GM18505 (cell line): ENCODE measurements around the gene HOXA9.

Experiments used
- ATAC-seq: cut with Tn5 transposase; IDR thresholded peaks from one replicate; pipeline ENCODE4 v1.9.1; 2021; ENCODE audit not compliant: unreplicated experiment
- POLR2A ChIP-seq: IDR thresholded peaks from 4 replicates; pipeline ENCODE4 v1.6.1; 2011; ENCODE audit warnings: borderline replicate concordance; ENCODE audit not compliant: insufficient read depth, insufficient read length; ENCODE audit errors: extremely low read depth

Gene HOXA9

DNA sequence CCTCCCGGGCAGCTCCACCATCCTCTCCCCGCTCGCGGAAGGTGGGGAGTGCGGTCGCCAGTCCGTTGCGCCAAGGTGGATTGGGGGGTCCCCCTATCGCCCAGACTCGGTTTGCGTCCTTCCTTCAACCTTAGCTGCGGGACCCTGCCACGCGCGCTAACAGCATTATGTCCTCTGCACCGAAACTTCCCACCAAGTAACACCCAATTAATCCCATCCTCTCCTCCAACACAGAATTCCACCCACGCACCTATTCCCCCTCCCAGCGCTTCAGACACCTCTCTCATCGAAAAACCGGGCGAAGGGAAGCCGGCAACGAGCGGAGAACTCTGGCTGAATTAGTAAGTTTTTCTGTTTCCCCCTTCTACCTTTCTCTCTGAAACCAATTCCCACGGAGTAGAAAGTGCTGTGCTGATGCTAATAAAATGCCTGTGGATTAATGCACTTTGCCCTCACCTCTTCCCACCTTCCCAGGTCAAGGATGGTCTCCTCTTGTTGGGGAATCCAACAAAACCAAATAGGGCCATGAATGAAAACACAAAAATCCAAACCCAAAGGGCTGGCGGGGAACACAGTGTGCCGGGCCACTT, 13.9 kb downstream of the HOXA9 start:
- ATAC-seq = no peak
- TF ChIP-seq POLR2A = no peak

DNA sequence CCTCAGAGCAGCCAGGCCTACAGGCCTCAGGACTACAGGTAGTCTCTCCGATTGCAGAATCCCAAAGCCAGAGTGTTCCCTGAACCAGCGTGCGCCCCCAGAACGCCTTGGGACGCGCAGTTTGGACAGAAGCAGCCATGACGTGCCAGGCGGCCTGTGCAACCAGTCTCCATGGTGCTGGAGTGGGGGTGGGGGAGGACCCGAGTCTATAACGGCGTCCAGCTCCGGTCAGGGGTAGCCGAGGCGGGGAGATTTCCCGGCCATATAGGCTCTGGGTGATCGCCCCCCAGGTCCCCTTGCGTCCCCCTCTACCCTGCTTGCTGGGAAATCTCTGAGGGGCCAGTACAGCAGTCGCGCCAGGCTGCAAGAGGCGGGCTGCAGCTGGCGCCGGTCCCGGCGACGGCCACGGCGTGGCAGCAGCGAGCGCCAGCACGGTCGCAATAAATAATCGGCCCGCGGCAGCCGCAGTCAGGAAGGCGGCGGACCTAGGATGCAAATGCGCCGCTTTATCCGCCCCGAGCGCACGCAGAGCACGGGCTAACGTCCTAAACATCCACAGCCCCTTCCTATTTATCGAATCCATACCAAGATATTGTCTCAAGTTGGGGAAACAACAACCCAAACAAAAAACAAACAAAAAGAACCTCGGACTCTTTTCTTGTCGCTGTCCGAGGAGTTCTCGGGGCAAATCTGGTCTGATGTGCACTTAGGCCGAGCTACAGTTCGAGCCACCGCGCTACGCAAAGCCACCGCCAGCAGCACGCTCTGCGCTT, 14.6 kb downstream of the HOXA9 start:
- TF ChIP-seq POLR2A = no peak
- peak; percentile 74 for ATAC-seq

DNA sequence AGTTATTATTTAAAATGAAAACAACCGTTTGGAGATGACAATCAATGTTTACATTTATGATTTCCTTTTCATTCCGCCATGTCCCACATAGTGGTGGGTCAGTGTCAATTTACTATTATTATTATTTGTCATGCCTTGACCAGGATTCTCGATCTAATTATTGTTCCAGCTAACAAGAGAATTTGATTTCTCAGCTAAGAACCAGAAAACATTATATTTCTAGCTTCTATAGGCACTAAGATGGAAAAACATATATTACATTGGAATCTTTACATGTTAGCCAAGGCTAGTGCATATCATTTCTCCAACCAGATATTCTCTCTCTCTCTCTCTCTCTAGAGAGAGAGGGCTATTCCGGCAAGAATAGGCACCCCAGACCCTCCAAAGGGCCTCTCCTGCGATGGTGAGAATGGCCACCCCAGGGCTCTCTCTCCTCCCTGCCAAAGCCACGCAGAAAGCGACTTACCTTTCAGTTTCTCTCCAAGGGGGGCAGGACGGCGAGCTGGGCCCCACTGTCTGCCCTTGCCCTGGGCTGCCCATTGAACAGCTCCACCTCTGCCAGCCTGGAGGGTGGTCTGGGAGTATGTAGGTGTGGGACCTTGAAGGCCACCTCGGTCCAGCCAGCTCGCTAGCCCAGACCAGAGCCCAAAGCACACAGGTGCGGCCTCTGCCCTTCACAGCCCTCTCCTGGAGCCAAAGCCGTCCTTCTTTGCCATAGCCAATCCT, 15.3 kb downstream of the HOXA9 start:
- ATAC-seq = peak; percentile 10
- no peak for TF ChIP-seq POLR2A

DNA sequence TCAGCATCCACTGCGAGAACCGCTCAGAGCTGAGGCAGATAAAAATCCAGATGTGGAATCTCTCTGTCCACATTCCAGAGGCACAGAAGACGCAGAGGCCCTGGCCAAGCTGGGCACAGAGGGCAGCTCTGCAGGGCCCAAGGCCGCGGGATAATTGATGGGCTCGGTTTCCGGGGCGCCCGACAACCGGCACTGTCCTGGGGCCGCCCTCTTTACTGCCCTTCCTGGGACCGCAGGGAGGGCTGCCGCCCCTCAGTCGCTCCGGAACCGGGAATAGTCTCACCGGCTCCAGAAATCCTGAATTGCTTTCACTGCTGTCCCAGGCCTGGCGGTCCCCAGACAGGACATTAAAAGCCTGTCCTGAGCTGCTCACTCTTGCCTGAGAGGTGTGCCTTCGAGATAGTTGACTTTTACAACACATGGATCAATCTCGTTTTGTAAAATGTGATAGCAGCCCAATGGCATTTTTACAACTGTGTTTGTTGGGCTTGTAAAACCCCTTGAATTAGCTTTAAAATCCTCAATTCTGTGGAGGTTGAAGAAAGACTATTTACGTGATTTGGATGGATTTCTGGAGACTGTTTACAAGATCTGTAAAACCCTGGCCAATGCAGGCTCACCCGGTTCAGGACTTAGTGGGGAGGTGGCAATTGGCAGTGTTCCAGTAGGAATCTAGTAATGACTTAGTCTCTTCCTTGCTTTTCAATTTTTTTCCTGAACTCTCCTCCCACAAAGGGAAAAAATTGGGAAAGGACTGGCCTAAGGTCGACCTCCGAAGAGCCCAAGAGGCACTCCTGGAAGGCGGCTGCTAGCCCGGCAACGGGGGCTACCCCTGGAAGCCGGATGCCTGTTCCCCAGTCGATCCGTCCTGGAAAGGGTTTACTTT, 16.3 kb downstream of the HOXA9 start:
- TF ChIP-seq POLR2A = no peak
- ATAC-seq = no peak

DNA sequence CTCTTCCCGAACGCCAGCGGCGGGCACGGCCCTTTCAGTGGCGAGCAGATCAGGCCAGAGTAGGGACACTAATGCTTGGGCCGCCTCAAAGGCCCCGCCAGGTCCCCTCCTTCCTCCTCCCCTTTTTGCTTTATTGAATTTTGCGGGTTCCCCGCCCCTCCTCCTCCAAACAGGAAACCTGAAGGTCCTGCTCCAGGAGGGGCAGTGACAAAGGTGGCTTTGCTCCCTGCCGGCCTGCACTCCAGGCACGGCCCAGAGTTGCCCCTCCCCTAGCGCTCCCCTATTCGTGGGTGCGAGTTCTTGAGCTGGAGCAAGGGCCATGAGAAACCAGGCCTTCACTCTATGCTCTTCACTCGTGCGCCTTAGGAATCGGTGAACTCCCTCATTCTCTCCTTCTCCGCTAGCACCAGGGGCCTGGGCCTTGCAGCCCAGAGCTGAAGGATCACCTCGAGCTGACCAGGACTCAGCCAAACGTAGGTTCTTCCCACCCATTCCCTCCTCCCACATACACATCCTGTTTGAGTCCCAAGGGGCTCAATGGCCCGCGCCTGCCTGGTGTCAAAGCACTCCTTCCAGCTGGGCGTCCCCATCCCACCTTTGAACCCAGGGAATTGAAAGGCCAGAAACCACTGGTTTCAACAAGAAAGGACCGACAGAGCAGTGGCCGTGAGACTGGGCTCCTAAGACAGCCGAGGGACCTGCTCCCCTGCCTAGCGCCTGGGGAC, 17.1 kb downstream of the HOXA9 start:
- TF ChIP-seq POLR2A = no peak

DNA sequence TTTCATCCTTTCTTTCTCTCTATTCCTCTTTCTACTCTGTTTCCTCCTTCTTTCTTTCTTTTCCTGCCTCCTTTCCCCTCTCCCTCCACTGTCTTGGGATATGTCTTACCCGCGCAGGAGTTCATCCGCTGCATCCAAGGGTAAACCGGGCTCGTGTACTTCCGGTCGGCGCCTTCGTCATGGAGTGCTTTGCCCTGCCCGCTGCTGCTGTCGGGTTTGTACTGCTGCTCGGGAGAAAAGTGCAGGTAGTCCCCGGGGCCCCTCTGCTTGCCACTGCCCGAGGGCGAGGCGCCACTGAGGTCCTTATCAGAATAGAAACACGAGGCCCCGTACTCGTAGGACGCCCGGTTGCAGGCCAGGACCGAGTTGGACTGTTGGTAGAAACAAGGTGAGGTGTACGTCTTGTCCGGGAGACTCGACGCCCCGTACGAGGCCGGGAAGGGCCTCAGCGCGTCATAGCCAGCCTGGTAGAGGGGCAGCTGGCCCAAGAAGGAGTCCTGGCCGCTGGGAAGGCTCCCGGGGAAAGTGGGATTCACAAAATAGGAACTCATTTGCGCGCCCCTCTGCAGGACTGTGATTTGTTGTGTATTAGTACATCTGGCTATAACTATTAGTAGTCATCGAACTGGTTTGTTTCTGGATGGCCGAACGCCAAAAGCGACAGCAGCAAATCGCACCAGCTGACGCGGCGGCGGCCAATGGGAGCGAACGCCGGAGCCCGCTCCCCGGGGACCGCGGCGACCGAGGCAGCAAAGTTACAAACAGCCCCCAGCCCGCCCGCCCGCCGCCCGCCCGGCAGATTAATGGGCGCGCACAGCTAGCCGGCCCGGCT, 17.9 kb downstream of the HOXA9 start, which contains the start of gene HOXA6:
HOXA6 (minus strand) TSS at position 576 of the 832 bp plus-strand sequence; CDS start at position 551, 25 bp downstream.
- ATAC-seq = no peak
- no peak for TF ChIP-seq POLR2A

More for the DNA sequence above, 17.1 kb downstream of the HOXA9 start:
- no peak for ATAC-seq

DNA sequence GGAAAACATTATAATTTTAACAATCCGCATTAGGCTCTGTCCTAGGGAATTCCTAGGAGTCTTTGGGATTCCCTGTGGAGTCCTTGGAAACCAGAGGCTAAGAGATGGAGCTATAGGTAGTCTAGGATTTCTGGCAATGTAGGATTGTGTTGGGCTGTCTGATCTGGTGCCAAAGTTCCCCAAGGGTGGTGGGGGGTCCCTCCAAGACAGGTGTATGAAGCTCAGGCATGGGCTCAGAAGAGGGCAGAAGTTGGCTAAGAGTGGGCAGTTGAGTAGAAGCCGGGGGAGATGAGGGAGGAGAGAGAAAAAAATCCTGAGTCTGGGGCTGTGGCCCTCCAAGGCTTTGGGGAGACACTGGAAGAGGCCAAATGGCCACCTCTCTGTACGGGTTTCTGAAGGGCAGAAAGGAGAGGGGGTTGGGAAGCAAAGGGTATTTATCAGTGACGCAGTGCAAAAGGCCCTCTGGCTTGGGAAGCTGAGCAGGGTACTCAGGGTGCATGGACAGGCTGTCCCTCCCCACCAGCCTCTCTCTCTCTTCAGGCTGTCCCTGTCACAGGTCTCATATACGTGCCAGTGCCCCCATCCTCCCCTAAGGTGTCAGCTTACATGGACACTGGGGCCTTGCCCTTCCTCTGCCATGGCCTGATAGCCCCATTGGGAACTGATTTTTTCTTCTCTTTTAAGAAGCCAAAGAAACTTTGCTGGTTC, 18.7 kb downstream of the HOXA9 start:
- ATAC-seq = no peak
- no peak for TF ChIP-seq POLR2A

DNA sequence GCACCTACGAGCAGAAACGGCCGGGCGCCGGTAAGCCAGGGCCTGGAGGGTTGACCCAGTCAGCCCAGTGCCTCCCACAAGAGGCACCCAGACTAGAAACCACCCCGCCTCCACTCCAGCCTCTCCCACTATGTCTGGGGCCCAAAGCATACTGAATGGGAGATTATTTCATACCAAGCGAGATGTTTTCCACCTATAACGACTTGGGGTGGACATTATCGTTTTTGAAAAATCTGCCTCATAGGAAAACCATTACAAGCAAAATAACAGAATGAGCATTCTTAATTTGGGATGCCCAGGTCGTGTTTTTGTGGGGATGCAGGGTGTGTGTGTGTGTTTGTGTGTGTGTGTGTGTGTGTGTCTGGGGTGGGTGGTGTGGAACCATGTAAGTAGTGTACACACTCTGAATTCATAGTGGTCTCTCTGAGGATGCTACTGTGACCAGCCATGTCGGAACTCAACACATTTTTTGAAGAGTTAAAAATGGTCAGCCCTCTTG, 19.4 kb downstream of the HOXA9 start:
- ATAC-seq = no peak
- TF ChIP-seq POLR2A = no peak

DNA sequence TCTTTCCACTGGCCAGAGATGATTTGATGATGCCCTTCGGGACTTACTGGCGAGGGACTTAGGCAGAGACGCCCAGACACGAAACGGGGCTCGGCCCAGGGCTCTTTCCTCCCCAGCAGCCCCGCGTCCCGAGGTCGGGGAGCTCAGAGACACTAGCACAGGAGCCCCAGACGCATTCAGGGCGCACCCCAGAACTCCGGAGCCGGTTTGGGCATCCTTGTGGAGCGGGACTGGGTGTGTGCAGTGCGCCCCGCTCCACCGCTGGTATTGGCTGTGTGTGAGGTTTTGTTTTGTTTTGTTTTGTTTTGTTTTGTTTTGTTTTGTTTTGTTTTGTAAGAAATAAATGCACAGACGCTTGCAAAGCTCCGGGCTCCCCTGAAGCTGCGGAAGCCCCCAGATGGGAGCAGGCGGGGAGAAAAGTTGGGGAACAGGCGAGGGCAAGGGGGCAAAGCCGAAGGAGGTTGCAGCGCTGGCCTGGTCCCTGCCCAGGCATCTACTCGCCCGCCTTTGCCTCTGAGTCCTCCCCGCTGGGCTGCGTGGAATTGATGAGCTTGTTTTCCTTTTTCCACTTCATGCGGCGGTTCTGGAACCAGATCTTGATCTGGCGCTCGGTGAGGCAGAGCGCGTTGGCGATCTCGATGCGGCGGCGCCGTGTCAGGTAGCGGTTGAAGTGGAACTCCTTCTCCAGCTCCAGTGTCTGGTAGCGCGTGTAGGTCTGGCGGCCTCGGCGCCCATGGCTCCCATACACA, 20.0 kb downstream of the HOXA9 start:
- ATAC-seq = no peak
- no peak for TF ChIP-seq POLR2A

DNA sequence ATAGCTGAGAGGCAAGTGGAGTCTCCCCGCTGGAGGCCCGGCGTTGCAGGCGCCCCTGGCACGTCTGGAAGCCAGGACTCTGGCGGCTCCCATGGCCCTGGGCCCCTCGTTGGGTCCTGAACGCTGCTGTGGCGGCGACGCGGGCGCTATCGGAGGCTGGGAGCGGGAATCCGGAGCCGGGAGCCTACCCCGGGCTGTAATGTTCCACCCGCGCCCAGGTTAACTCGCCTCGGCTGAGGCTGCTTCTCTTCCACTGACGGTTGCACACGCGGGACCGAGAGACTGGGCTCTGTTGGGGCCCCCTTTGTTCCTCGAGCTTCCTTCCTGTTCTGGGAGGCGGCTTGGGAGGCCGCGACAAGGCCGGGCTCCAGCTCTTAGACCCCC, 20.6 kb downstream of the HOXA9 start:
- no peak for TF ChIP-seq POLR2A
- ATAC-seq = no peak
